ENCODE data around the gene TNN.
"Not testable (repeated sequence)": the region's sequence is repeated elsewhere in the genome, so short reads cannot be mapped to it uniquely, and the experiment has no call there.

Gene TNN, protein sequence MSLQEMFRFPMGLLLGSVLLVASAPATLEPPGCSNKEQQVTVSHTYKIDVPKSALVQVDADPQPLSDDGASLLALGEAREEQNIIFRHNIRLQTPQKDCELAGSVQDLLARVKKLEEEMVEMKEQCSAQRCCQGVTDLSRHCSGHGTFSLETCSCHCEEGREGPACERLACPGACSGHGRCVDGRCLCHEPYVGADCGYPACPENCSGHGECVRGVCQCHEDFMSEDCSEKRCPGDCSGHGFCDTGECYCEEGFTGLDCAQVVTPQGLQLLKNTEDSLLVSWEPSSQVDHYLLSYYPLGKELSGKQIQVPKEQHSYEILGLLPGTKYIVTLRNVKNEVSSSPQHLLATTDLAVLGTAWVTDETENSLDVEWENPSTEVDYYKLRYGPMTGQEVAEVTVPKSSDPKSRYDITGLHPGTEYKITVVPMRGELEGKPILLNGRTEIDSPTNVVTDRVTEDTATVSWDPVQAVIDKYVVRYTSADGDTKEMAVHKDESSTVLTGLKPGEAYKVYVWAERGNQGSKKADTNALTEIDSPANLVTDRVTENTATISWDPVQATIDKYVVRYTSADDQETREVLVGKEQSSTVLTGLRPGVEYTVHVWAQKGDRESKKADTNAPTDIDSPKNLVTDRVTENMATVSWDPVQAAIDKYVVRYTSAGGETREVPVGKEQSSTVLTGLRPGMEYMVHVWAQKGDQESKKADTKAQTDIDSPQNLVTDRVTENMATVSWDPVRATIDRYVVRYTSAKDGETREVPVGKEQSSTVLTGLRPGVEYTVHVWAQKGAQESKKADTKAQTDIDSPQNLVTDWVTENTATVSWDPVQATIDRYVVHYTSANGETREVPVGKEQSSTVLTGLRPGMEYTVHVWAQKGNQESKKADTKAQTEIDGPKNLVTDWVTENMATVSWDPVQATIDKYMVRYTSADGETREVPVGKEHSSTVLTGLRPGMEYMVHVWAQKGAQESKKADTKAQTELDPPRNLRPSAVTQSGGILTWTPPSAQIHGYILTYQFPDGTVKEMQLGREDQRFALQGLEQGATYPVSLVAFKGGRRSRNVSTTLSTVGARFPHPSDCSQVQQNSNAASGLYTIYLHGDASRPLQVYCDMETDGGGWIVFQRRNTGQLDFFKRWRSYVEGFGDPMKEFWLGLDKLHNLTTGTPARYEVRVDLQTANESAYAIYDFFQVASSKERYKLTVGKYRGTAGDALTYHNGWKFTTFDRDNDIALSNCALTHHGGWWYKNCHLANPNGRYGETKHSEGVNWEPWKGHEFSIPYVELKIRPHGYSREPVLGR (N-terminal part only)

DNA sequence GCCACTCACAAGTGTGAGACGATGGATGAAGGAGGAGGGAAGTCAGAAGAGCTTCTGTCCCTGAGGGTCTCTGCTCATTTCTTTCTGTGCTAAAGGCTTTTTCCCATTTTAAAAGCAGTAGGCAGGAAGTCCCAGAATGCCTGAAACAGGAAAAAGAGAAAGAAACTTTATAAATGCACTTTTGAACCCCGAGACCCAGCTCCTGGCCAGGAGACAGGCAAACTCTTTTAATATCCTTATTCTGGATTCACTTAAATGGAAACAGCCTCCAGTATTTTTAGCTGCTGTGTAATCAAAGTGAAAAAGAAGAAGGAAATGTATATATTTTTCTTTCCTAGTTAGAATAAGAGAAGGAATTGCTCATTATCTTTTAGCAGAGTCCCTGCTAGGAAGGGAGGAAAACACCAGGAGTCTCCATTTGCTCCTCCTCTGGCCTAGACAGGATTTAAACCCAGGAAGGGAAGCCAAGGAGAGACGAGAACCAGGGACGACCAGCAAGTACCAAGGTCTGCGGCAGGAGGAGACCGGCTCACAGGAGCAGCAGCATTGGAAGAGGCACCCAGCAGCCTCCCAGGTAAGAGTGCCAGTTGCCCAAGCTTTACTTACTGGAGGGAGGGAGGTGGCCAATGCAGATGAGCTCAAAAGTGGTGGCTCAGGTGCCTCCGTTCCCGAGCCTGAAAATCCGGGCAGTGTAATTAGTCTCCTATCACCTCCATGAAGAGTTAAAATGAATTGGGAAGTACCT, at the start of gene TNN:
Gene TNN (plus strand): TSS at position 472 of the 745 bp plus-strand sequence. CDS start 9,586 bp downstream, outside the sequence.
- no peak for DNase-seq (ENCODE audit: low spot score)

DNA sequence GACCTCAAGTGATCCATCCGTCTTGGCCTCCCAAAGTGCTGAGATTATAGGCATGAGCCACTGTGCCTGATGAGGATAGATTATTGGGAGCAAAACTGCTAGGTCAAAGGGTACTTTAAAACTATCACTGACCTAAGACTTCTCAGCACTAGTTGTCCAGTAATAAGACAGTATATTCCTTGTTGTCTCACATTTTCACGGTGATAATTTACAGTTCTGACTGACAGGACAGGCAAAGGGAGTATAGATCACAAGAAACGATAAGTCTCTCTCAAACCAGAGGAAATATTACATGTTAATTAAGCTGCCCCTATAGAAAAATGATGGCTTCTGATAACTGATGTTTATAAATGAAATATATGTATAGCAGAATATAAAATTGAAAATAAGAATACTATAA, 48.1 kb upstream of the TNN start:
- DNase-seq (ENCODE audit: low spot score), result no peak

DNA sequence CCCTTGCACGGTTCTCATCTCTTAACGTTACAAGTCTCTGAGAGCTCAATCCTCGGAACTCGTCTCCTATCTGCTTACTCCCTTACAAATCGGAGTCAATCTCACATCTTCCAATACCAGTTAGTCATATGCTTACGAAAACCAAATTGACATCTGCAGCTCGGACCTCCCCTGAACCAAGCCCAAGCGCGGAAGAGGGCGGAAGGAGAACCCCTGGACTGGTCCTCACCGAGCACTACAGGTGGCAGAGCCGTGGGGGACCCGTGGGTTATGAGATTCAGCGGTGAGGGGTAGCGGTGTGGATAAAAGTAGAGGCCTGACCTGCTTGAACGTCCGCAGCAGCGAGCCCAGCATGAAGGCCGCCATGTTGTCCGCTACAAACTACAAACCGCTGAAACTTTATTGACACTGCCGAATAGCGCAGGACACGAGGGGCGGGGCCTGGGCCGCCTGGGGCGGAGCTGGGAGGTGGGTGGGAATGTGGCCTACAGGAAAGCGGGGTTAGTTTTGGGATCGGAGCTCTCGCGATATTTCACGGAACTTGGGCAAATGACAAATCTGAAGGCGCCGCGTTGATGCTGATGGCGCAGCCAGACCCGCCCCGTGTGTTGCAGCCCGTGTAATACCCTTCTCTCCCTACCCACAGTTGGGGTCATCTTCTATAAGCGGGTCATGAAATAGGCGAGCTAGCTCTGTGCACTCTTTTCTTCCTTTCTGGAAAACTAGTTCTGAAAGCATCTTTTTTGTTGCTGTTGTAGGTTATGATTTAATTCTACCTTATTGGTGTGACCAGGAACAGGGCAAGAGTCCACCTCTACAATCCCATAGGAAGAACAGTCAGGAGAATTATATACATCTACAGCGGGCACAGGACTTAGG, 44.4 kb upstream of the TNN start, which contains the start of gene MRPS14:
Gene MRPS14 (minus strand): TSS at position 383 of the 879 bp plus-strand sequence. CDS start 17 bp downstream, at position 366.
- peak; percentile 97 for DNase-seq (ENCODE audit: low spot score)

DNA sequence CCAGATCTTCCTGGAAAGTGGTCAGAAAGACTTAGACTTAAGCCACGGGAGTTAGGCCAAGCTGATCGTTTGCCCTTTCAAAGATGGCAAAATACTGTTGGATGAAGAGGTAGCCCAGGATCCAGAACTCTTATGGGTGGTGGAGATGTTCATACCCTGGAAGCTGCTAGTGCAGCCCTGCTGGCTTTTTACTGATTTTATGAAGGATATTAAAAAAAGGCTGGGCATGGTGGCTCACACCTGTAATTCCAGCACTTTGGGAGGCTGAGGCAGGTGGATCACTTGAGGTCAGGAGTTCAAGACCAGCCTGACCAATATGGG, 43.8 kb upstream of the TNN start:
- DNase-seq (ENCODE audit: low spot score), result not testable (repeated sequence)

DNA sequence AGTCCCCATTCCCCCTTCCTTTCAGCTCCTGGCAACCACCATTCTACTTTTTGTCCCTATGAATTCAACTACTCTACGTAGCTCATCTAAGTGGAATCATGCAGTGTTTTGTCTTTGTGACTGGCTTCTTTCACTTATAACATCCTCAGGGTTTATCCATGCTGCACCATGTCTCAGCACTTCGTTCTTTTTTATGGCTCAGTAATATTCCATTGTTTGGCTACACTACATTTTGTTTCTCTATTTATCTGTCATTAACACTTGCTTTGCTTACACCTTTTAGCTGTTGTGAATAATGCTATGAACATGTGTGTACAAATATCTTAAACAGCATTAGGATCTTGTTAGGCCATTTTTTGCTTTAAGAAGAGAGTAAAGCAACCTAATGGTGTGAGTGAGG, 42.9 kb upstream of the TNN start:
- no peak for DNase-seq (ENCODE audit: low spot score)

DNA sequence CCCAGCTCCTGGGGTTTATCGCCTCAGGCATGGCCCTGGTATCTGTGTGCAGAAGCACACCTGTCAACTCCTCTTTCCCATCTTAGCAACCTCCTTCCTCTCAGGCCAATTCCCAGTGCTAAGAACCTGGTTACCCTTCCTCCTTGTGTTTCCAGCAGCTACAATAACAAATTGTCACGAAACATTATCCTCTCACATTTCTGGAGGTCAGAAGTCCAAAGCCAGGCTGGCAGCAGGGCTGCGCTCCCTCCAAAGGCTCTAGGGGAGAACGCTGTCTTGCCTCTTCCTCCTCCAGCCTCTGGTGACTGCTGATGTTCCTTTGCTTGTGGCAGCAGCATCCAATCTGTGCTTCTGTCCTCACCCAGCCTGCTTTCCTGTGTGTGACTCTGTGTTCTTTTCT, 33.7 kb upstream of the TNN start:
- no peak for DNase-seq (ENCODE audit: low spot score)

DNA sequence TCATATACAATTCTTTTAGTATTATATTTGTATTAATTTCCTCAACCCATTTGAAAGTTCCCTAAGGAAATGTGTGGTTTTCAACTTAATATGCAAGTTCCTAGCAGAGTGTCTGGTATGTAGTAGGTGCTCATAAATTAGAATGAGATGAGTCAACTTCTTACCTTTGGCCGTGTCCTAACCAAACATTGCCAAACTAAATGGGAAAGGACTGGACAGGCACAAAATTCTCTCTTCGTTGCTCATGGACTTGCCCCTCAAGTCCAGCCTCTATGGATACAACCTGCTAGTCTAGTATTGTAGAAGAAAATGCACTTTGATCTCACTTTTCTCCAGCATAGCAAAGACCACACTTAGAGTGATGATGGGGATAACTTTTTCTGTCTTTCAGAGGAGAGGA, 32.9 kb upstream of the TNN start:
- no peak for DNase-seq (ENCODE audit: low spot score)

DNA sequence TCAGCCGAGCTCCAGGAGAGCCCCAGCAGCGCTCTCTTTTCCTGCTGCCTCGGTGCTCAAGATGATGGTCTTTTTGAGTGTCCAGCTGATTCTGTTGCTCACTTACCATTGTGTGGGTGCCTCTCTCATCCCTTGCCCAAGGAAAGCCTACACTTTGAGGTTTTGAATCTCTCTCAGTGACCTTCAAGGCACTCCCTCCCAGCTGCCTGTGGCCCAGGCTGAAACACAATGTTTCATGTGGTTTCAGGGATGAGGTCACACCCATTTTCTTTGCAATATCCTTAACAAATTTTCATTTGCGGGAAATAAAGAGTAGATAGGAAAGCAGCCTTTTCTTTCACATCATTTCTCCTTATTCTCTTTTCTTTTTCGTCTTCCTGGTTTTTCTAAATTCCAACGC, 31.8 kb upstream of the TNN start:
- no peak for DNase-seq (ENCODE audit: low spot score)

DNA sequence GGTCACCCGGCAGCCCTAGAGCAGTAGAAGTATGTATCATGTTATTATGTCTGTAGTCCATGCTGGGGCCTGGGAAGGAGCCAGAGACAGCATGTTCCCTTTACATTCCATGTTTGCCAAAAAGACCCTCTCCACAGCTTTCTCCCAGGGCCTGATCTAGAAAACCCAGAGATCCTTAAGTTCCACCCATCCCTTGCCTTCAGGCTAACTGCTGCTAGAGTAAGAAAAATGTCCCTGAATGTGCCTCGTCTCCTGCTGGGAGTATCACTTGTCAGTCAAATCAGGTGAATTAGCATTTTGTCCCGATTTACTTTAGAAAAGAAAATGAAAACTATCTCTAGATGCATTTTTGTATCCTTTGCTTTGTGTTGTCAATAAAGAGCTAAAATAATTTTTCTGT, 31.2 kb upstream of the TNN start:
- DNase-seq (ENCODE audit: low spot score), result no peak

DNA sequence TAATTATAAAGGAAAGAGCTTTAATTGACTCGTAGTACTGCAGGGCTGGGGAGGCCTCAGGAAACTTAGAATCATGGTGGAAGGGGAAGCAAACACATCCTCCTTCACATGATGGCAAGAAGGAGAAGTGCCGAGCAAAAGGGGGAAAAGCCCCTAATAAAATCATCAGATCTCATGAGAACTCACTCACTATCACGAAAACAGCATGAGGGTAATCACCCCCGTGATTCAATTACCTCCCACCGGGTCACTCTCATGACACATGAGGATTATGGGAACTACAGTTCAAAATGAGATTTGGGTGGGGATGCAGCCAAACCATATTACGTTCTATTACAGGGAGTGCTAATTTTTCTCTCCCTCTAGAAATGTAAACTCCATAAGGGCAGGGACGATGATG, 30.2 kb upstream of the TNN start:
- DNase-seq (ENCODE audit: low spot score), result no peak

DNA sequence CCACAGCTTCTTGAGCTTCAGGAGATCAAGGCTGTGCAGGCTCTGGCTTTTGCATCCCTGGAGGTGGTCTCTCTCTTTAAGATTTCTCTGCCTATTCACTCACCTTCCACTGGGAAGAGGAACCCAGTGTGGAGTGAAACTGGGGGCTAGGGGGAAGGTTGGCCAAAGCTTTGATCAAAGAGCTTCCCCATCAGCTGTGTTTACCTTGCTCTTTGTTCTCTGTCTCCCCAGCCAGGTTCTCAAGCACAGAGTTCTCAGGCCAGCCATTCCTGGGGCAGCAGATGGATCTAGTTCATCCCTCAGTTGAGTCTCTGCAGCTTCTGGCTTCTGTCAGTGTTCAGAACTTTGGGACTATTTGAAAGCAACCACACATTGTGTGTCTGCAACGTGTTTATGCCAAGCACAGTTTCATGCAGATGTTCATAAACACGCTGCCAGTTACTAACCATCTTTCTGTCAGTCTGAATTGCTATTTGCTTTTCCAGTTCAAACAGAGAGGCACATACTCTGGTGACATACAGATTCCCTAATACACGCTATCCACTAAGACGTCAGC, 27.2 kb upstream of the TNN start:
- no peak for DNase-seq (ENCODE audit: low spot score)

DNA sequence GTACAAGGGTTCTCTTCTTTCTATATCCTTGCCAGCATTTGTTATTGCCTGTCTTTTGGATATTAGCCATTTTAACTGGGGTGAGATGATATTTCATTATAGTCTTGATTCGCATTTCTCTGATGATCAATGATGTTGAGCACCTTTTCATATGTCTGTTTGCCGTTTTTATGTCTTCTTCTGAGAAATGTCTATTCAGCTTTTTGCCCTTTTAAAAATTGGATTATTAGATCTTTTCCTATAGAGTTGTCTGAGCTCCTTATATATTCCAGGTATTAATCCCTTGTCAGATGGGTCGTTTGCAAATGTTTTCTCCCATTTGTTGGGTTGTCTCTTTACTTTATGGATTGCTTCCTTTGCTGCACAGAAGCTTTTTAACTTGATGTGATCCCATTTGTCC, 25.0 kb upstream of the TNN start:
- DNase-seq (ENCODE audit: low spot score), result no peak

DNA sequence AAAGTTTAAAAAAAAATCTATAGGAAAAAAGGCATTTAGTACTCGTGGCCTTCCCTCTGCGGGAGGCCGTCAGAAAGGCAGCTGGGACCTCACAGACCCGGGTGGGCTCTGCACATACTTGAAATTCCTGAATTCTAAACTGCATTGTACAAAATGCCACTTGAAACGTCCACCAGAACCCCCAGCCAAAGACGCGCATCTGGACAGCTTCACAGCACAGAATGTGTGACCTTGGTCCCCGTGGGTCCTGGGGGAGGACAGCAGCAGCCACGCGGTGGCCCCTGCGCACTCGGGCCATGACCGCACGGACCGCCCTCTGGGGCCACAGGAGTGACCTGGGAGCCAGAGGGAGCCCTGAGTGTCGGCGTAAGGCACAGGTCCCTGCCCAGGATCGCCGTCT, 23.8 kb upstream of the TNN start:
- no peak for DNase-seq (ENCODE audit: low spot score)

DNA sequence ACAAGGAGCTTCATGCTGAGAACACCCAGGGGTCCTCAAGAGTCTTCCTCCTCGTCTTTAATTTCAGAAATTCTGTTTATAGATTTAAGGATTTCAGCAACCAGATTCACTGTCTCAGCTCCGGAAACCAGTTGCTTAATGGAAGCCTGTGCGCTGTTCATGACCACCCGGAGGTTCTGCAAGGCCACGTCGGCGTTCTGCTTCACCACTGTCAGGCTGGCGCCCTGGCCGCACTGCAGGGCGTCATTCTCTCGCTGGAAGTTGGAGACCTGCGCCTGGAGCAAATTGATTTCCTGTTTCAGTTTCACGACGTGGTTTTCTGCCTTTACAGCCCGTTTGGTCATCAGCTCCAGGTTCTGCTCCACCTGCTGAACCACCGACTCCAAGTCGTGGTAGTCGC, 23.0 kb upstream of the TNN start:
- not testable (repeated sequence) for DNase-seq (ENCODE audit: low spot score)

DNA sequence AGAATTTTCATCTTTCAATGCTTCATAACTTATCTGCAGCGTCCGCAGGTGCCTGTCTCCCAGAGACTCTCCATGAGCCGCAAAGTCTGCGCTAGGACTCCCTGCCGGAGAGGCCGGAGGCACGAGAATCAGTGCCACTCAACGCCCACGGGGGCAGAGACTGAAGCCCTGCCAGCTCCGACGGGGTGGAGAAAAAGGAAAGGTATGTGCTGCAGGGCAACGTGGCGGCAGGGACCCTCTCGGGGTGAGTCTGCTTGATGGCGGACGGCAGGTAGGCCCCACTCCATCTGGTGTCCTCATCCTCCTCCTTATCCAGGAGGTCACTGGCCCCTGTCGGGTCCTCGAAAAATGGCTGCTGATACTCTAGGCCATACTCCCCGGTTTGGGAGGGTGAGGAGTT, 22.5 kb upstream of the TNN start:
- no peak for DNase-seq (ENCODE audit: low spot score)

DNA sequence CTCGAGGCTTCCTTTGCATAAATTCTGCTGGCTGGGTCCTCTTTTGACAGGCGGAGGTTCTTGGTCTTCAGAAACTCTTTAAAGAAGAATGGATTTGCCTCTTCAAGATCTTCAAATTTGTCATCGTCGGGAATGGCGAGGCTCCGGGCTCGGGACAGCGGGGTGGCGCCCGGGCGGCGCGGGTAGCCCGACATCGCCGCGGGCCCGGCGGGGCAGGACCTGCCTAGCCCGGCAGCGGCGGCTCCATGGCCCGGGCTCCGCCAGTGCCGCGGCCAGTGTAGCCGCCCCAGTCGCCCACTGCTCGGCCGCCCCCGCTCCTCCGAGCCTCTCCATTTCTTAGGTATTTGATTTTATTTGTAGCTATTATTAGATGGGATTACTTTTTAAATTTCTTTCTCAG, 22.1 kb upstream of the TNN start:
- no peak for DNase-seq (ENCODE audit: low spot score)

DNA sequence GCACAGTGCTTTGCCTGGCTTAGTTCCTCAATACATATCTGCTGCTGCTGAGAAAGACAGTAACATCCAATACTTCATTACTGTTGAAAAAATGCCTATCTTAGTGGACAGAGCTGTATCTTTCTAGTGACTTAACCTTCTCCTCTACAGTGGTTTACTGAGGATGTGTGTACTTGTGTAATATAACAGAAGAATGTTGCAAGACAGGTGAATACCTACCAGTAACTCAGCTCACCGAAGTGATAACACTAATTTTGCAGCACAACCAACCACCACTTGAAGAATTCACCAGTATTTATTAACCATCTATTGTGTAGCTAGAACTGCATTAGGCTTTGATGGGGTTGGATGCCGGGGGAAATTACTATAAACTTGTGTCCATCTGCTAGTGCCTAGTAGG, 16.6 kb upstream of the TNN start:
- DNase-seq (ENCODE audit: low spot score), result no peak

DNA sequence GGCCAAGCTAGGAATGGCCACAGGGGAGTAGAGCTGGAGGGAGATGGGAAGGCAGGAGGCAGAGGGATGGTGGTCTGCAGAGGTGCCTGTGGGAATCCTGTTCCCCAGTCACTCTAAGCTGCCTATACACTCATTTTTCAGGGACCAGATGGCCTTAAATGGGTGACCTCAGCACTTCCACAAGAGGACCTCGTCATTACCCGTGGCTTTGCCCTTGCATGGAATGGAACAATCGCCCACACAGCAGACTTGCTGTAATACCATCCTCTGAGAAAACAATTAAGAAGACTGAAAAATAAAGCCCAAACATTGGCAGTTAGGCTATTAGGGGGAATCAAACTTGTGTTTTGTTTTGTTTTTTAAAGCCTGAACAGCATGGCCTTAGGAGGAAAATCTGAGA, 12.9 kb upstream of the TNN start:
- no peak for DNase-seq (ENCODE audit: low spot score)

DNA sequence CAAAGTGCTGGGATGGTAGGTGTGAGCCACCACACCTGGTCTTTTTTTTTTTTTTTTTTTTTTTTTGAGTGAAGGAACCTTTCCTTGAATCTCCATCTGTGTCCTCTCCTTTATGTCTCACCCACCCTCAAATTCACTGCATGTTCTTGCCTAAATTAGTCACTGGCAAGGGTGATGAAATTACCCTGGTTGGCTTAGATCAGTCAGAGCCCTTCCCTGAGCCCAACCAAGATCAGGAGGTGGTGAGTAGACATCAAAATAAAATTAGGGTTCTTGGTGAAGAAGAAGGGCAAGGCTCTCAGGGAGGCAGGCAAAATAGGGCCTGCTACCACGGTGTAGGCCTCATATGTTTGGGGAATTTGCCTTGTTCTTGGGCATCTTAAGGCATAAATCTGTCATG, 5.3 kb upstream of the TNN start:
- DNase-seq (ENCODE audit: low spot score), result no peak

DNA sequence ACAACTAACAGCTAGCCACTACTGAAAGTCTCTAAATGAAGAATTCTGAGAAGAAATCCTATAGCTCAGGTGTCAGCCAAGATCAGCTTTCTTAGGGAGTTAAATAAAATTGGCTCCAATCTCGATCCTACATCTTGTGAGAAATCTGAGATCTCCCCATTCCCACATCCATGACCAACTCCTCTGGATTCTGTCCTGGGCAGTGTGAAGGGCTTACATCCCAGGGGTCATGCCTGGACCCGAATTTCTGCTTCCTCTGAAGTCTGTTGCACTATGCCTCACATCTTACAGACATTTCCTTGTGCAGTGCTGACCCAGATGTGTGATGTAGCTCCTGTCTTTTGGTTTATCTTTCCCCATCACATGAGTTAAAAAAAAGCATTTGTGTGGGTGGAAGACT, 4.8 kb upstream of the TNN start:
- no peak for DNase-seq (ENCODE audit: low spot score)
